Kidney capillary endothelial cell (primary cell): ENCODE data around the gene ASB18.
"Not testable (repeated sequence)": the region's sequence is repeated elsewhere in the genome, so short reads cannot be mapped to it uniquely, and the experiment has no call there.

Source experiments
- DNase-seq: peaks from one replicate; pipeline ENCODE4 v3.0.0-alpha.2; 2018; ENCODE audit warnings: low spot score

Gene ASB18

DNA sequence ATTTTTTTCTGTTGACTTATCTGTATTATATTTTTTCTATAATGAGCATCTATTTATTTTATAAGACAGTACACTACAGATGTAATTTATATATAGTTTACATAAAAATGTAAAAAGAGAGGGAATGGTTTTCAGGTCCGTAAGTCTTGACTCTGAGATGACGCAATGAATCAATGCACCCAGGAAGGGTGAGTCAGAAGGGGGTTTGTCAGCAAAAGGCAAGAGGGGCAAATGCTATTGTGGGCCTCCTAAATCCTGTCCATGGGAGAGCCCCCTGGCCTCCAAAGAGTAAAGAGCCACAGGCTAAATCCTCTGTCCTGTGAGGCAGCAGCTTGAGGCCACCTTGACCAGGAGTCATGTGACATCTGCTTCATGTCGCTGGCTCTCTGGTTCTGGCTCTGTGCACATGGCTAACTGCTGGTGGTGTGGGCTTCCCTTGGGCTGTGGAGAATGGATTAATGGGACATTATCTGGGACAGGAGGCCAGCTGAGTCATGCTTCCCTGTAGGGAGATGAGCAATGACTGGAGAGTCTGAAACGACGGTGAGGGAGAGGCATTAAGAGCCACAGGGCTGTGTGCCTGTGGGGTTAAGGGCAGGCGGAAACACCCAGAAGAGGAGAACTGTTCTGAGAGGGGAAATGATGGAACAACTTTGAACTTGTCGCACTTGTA is 22.8 kb upstream of the ASB18 start:
- peak; percentile 23 for DNase-seq

- DNase-seq: no peak
These were observed 20.0 kb upstream of the ASB18 start for GRCh38 chr2:236284208-236284607.

DNA sequence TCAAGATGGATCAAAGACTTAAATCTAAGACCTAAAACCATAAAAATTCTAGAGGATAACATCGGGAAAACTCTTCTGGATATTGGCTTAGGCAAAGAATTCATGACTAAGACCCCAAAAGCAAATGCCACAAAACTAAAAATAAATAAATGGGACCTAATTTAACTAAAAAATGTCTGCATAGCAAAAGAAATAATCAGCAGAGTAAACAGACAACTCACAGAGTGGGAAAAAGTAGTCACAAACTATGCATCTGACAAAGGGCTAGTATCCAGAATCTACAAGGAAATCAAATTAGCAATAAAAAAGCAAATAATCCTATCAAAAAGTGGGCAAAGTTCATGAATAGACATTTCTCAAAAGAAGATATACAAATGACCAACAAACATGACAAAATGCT is 18.2 kb upstream of the ASB18 start:
- no peak for DNase-seq

GRCh38 chr2:236281423-236281822 is 17.2 kb upstream of the ASB18 start:
- no peak for DNase-seq

- DNase-seq: peak; percentile 16
These were observed 8.9 kb upstream of the ASB18 start for GRCh38 chr2:236273126-236273525.

DNA sequence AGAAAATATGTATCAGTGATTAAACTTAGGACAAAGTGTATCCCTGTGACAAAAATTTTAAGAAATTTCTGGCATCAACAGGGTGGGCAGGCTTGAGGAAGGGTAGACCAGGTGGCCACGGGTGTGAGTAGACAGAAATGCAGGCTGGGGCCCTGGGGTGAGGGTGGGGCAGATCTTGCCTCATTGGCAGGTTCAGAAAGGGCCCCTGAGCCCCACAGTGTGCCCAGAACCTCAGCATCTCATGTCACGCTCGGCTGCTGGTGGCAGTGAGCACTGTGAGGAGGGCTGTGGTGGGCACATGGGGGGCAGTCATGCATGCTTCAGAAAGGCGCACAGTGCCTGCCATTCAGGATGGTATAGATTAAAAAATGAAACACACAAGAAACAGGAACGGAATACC is 7.6 kb upstream of the ASB18 start:
- no peak for DNase-seq

DNA sequence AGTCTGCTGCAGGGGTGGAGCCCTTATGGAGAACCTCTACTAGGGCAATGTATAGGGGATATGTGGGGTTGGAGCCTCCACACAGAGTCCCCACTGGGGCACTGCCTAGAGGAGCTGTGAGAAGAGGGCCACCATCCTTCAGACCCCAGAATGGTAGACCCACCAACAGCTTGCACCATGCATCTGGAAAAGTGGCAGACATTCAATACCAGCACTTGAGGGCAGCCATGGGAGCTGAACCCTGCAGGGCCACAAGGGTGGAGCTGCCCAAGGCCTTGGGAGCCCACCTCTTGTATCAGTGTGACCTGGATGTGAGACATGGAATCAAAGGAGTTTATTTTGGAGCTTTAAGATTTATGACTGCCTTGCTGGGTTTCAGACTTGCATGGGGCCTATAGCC is 5.7 kb upstream of the ASB18 start:
- DNase-seq: not testable (repeated sequence)

GRCh38 chr2:236265675-236266074 is 1.5 kb upstream of the ASB18 start:
- DNase-seq: no peak

- no peak for DNase-seq
These were observed 2.0 kb downstream of the ASB18 start for GRCh38 chr2:236262238-236262637.

- peak; percentile 19 for DNase-seq
These were observed 2.8 kb downstream of the ASB18 start for GRCh38 chr2:236261452-236261851.

GRCh38 chr2:236259371-236259770 is 4.8 kb downstream of the ASB18 start:
- DNase-seq: no peak

GRCh38 chr2:236257575-236257974 is 6.6 kb downstream of the ASB18 start:
- no peak for DNase-seq

GRCh38 chr2:236257136-236257535 is 7.1 kb downstream of the ASB18 start:
- DNase-seq: no peak

DNA sequence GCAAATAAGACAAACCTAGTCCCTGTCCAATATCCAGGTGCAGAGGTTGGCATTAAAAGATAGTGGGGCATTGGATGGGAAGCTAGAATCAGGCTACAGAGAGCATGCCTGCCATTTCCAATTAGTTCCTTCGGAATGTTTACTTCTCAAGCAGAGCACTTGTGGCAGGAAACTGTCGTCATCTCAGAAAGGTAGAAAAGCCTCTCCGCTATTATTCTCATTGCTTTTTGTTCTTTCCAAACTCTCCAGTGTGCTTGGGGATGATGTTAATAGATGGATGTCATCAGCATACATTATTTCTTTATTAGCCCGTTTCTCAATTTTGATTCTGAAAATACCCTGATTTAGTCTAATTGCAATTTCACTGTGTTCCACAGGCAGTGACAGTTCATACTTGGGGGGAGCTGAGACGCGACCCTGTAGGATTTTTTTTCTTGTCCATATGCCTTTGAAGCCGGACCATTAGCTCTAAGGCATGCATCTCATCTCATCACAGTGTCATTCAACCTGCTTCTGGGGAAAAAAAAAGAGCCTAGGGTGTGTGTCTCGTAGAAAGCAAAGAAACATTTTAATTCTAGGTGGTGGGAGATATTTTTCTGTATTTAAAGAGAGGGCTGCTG is 7.7 kb downstream of the ASB18 start:
- DNase-seq: no peak

DNA sequence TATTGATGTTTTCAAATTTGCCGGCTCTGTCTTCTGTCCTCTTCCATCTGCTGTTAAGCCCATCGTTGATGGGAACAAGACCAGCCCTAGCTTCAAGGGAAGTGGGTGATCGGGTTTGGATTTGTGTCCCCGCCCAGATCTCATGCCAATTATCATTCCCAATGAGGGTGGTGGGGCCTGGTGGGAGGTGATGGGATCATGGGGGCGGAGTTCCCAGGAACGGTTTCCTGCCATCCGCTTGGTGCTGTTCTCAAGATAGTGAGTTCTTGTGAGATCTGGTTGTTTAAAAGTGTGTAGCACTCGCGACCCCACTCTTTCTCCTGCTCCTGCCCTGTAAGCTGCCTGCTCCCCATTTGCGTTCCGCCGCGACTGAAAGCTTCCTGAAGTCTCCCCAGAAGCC is 9.5 kb downstream of the ASB18 start:
- DNase-seq: no peak

DNA sequence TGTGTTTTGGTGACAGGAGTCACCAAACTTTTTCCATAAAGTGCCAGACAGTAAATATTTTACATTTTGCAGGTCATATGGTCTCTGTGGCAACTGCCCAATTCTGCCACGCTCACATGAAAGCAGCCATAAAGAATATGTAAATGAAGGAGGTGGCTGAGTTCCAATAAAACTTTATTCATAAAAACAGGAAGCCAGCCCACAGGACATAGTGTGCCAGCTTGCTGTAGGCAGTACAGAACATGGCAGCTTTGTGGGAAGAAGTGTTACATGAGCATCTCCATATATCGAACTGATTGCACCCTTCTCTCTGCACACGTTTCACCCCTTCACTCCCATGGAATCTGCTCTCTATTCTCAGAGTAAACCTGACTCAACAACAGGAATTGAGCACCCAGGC is 10.2 kb downstream of the ASB18 start:
- no peak for DNase-seq

GRCh38 chr2:236252602-236253001 is 11.6 kb downstream of the ASB18 start:
- DNase-seq: no peak

DNA sequence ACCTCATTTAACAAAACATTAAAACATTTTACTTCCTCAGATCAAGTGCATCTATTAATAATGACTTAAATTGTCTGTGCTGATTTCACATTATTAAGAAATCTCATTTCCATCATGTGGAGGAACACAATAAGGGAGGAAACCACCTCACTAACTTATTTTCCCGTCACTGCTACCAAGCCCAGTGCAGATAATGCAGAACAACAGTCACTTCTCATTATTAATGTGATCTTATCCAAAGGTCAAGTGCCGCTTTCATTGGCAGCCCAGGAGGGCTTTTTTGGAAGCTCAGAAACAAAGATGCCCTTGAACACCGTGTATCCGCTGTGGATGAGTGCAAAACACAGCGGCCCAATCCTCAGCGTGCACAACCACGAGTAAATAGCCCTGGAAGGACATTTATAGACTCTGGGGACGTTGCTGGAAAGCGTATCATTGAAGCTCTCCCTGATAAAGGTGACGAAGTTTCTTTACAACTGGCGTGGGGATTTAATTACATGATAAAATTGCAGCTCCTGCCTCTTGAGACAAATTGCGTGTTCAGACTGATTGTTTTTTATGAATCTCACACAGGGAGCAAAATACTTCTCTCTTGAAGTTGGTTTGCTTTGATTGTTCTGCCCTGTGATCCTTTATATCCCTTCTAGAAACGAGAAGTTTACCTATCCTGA is 13.2 kb downstream of the ASB18 start:
- no peak for DNase-seq

GRCh38 chr2:236250286-236250685 is 13.9 kb downstream of the ASB18 start:
- DNase-seq: peak; percentile 13

- no peak for DNase-seq
These were observed 15.1 kb downstream of the ASB18 start for GRCh38 chr2:236249066-236249465.

GRCh38 chr2:236246711-236247246 is 17.4 kb downstream of the ASB18 start:
- DNase-seq: no peak

GRCh38 chr2:236244256-236244655 is 19.9 kb downstream of the ASB18 start:
- DNase-seq: no peak

DNA sequence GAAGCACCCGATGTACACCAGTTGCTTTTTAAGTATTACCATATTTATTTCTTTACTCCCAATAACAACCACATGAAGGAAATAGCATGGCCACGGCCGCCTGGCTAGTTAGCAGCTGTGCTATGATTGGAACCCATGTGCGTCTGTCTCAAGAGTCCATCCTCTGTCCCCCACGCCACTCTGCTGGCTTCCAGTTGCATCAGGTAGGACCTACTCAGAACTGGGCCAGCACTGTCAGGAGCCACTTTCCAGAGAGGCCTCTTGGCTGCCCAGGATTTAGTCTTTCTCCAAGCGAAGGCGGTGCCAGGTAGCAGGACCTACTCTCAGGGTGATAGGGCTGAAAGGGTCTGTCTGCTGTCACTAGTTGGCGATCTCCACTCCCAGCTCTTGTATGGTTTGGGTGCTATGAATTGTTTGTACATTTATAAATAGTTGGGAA is 22.1 kb downstream of the ASB18 start:
- no peak for DNase-seq
